Heart left ventricle (tissue), 13 donors: ENCODE data around the gene FOXP1.

Experiments used
- POLR2A ChIP-seq, 2 donors: fragments of 450-650 bp; IDR thresholded peaks; one replicate each; pipeline ENCODE4 v1.6.1; 2017; ENCODE audit warnings: antibody characterized with exemption in 2 of 2, mild to moderate bottlenecking in 2 of 2, moderate library complexity in 2 of 2
- TF ChIP-seq, protein P1 (sequence below), 12 donors: fragments of 200-600 bp; sonication (generic) in 4 of 12; IDR thresholded peaks; one replicate each; pipeline versions ENCODE4 v1.5.0 to v1.8.0; 2018 to 2022; ENCODE audit warnings: antibody characterized with exemption in 12 of 12, mild to moderate bottlenecking in 5 of 12
- donor health status: ischemic (EF 13 %, LVEDD 7.1; RV severe dilation, severe dysfunction).
- donor health status: DM: no; HTN: yes; CAD: no.
- donor health status: DM: no; HTN: no; CAD: no.
- donor health status: ischemic (EF 25% LVEDD 6.9; RV normal size, moderate dysfunction).
- donor health status: ischemic (EF 25% LVEDD 5.7; RV mildly dilated, moderate dysfunction).
- donor health status: ischemic (EF 35%, LVEDD 5.7; RV mildly dilated, moderate dysfunction).
- donor health status: nonischemic (EF 11% LVEDD 7.7; RV severe dilation, severe dysfunction).
- donor health status: DM: yes; HTN: yes; CAD: no.
- donor health status: PGD.
- donor health status: ischemic (EF 29% LVEDD 5.4; RV normal size, mild dysfunction).
- donor health status: nonischemic (EF 23%, LVEDD 6.1; RV moderate dilation, normal function).

DNA sequence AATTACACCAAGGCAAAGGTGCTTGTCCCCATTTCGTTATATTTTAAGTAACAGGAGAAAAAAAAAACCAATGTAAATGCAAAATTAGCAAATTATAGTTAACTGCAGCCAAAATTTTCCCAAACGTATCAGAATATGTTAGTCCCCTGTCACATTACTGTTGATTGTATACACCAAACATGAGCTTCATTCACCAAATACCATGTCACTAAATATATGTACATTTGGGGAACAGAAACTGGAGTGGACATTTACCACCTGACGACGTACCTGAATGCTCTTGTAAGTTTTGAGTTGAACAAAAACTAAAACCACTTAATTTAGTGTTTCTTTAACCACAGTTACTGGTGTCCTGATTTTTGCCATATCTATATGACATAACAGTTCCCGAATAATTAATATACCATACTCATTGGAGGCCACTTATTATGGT lies 3.3 kb upstream of the FOXP1 start:
- TF ChIP-seq, protein P1, sequence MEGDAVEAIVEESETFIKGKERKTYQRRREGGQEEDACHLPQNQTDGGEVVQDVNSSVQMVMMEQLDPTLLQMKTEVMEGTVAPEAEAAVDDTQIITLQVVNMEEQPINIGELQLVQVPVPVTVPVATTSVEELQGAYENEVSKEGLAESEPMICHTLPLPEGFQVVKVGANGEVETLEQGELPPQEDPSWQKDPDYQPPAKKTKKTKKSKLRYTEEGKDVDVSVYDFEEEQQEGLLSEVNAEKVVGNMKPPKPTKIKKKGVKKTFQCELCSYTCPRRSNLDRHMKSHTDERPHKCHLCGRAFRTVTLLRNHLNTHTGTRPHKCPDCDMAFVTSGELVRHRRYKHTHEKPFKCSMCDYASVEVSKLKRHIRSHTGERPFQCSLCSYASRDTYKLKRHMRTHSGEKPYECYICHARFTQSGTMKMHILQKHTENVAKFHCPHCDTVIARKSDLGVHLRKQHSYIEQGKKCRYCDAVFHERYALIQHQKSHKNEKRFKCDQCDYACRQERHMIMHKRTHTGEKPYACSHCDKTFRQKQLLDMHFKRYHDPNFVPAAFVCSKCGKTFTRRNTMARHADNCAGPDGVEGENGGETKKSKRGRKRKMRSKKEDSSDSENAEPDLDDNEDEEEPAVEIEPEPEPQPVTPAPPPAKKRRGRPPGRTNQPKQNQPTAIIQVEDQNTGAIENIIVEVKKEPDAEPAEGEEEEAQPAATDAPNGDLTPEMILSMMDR (IDR thresholded peaks at IDR 0.05) = peak in 1 of 12 donors; percentile 20
- no peak for TF ChIP-seq POLR2A (IDR thresholded peaks at IDR 0.05)
